HG02981 (cell line): ENCODE results near the gene PIEZO2.
"Not testable (repeated sequence)": the region's sequence is repeated elsewhere in the genome, so short reads cannot be mapped to it uniquely, and the experiment has no call there.

Experiments used
- ATAC-seq: cut with Tn5 transposase; IDR thresholded peaks from one replicate; pipeline ENCODE4 v1.9.1; 2021; ENCODE audit warnings: mild to moderate bottlenecking, moderate library complexity; ENCODE audit not compliant: unreplicated experiment

Gene PIEZO2

GRCh38 chr18:10933648-10934047 is 215.7 kb downstream of the PIEZO2 start:
- not testable (repeated sequence) for ATAC-seq

- no peak for ATAC-seq
Observed at GRCh38 chr18:10930076-10930475, 219.3 kb downstream of the PIEZO2 start.

- peak; percentile 80 for ATAC-seq
Observed at GRCh38 chr18:10928772-10929373, 220.5 kb downstream of the PIEZO2 start.

- peak; percentile 56 for ATAC-seq
Observed at GRCh38 chr18:10928011-10928771, 221.2 kb downstream of the PIEZO2 start.

GRCh38 chr18:10927286-10927992 is 221.9 kb downstream of the PIEZO2 start:
- no peak for ATAC-seq

- no peak for ATAC-seq
Observed at GRCh38 chr18:10926621-10927161, 222.7 kb downstream of the PIEZO2 start.

- no peak for ATAC-seq
Observed at GRCh38 chr18:10924290-10924689, 225.1 kb downstream of the PIEZO2 start.

- ATAC-seq: no peak
Observed at GRCh38 chr18:10923551-10924070, 225.8 kb downstream of the PIEZO2 start.

GRCh38 chr18:10923141-10923540 is 226.2 kb downstream of the PIEZO2 start:
- no peak for ATAC-seq

GRCh38 chr18:10922712-10923111 is 226.7 kb downstream of the PIEZO2 start:
- not testable (repeated sequence) for ATAC-seq

GRCh38 chr18:10920309-10920708 is 229.1 kb downstream of the PIEZO2 start:
- not testable (repeated sequence) for ATAC-seq

GRCh38 chr18:10919851-10920250 is 229.5 kb downstream of the PIEZO2 start:
- no peak for ATAC-seq

- no peak for ATAC-seq
Observed at GRCh38 chr18:10916865-10917264, 232.5 kb downstream of the PIEZO2 start.

- no peak for ATAC-seq
Observed at GRCh38 chr18:10916387-10916786, 233.0 kb downstream of the PIEZO2 start.

- ATAC-seq: not testable (repeated sequence)
Observed at GRCh38 chr18:10915748-10916147, 233.6 kb downstream of the PIEZO2 start.

- not testable (repeated sequence) for ATAC-seq
Observed at GRCh38 chr18:10914610-10915009, 234.8 kb downstream of the PIEZO2 start.

- ATAC-seq: no peak
Observed at GRCh38 chr18:10913919-10914318, 235.4 kb downstream of the PIEZO2 start.

GRCh38 chr18:10912790-10913545 is 236.4 kb downstream of the PIEZO2 start:
- ATAC-seq: no peak

- ATAC-seq: no peak
Observed at GRCh38 chr18:10909724-10910123, 239.6 kb downstream of the PIEZO2 start.

GRCh38 chr18:10908760-10909159 is 240.6 kb downstream of the PIEZO2 start:
- no peak for ATAC-seq

GRCh38 chr18:10907749-10908148 is 241.6 kb downstream of the PIEZO2 start:
- ATAC-seq: no peak
